ENCODE measurements around the gene LURAP1L. TPM values are rescaled to one million over a fixed set of nuclear protein-coding genes. Genes with fewer than 3 reads are reported as not detected.
"Not testable (repeated sequence)": the region's sequence is repeated elsewhere in the genome, so short reads cannot be mapped to it uniquely, and the experiment has no call there.

The LURAP1L gene
- total and polyA plus RNA-seq, 9 of the 15 experiments (the other 6 are each of a cell fraction or from before 2014, with no cell fraction given) = 0.06 to 0.28 (median 0.07) TPM; not detected in 4

GRCh38 chr9:12863618-12864017 is 88.8 kb downstream of the LURAP1L start (continued):
- TF ChIP-seq RBM15 (IDR thresholded peaks at IDR 0.05; ENCODE audit: insufficient read depth, low read length) (no peak), PHB (CRISPR knock-in tag; IDR thresholded peaks at IDR 0.05) (no peak), MNT (conservative IDR thresholded peaks at IDR 0.05) (no peak), POLR2G (IDR thresholded peaks at IDR 0.05; ENCODE audit: low read depth, low read length) (no peak), PPARD (CRISPR knock-in tag; IDR thresholded peaks at IDR 0.05) (no peak), ETV5 (CRISPR knock-in tag; IDR thresholded peaks at IDR 0.05; ENCODE audit: low read depth) (no peak)

- CTCF ChIA-PET (ENCODE audit: low intra/inter-chr PET ratio); FAIRE-seq; in situ Hi-C loops (cut with MboI); H3K27ac ChIP-seq (ENCODE audit: extremely low read depth, low read depth, low read length); H3K4me1 ChIP-seq (replicated peaks in 1 of 2; ENCODE audit: control insufficient read depth in 2 of 2, insufficient read depth in 2 of 2, low read length in 2 of 2); H3K36me3 ChIP-seq (ENCODE audit: control insufficient read depth, insufficient read depth, low read length); H2AFZ ChIP-seq (ENCODE audit: low read depth, low read length); H3K9me3 ChIP-seq (replicated peaks; ENCODE audit: control insufficient read depth, insufficient read depth, low read depth, low read length); H3K4me2 ChIP-seq (ENCODE audit: insufficient read depth, low read length); H3K9me1 ChIP-seq (ENCODE audit: control insufficient read depth, insufficient read depth, low read length); intact Hi-C loops (cut with micrococcal nuclease); POLR2A ChIA-PET; H3K9ac ChIP-seq (ENCODE audit: insufficient read depth in 1 of 2, low read depth in 2 of 2, low read length in 2 of 2); H4K20me1 ChIP-seq (replicated peaks; ENCODE audit: control insufficient read depth, insufficient read depth, low read length); BruUV-seq (replicated peaks); H3K27me3 ChIP-seq (ENCODE audit: control insufficient read depth in 2 of 2, insufficient read depth in 2 of 2, low read length in 2 of 2); H3K4me3 ChIP-seq; ATAC-seq; DNase-seq (ENCODE audit: extremely low read depth in 1 of 4, low spot score in 3 of 4); H3K79me2 ChIP-seq (ENCODE audit: control insufficient read depth, insufficient read depth, low read length): not testable (repeated sequence)
- WGBS (ENCODE audit: insufficient coverage, low coverage, missing lambda C conversion rate) = 10% methylated on average over 3 of the region's 3 CpGs
Observed at GRCh38 chr9:12865380-12865779, 90.6 kb downstream of the LURAP1L start.

Small RNA genes lying within 50 kb of the gene (small RNA-seq; reads per million reads assigned to genes)
- not detected for gene RN7SL849P

Other genes starting within 250 kb of the LURAP1L start
- not detected in 2 replicates for gene TYRP1, start 81.6 kb upstream of the LURAP1L start, total RNA-seq (2014; rRNA removed)
- not detected in 2 replicates for gene TYRP1, start 81.6 kb upstream of the LURAP1L start, total RNA-seq (2014; rRNA removed; fragmentation: Illumina TruSeq; extraction: Trizol)
- gene TYRP1, start 81.6 kb upstream of the LURAP1L start, total RNA-seq (2015; rRNA removed; fragmentation: Illumina TruSeq; extraction: Trizol) = not detected in 2 replicates
- not detected in 2 replicates for gene TYRP1, start 81.6 kb upstream of the LURAP1L start, total RNA-seq (2021)
- not detected in 2 replicates for gene TYRP1, start 81.6 kb upstream of the LURAP1L start, polyA plus RNA-seq (2011; rRNA removed)
- gene TYRP1, start 81.6 kb upstream of the LURAP1L start, polyA plus RNA-seq (2014; fragmentation: Illumina TruSeq; extraction: Trizol) = not detected in 2 replicates
- gene TYRP1, start 81.6 kb upstream of the LURAP1L start, polyA plus RNA-seq (2014; fragmentation: Nextera tagmentation; extraction: Ambion mirVana) = not detected
- not detected in 2 replicates for gene TYRP1, start 81.6 kb upstream of the LURAP1L start, polyA plus RNA-seq (2014; rRNA removed)